HG02970 (cell line): ENCODE measurements around the gene KAT6B.

Experiments
- ATAC-seq: cut with Tn5 transposase; IDR thresholded peaks from one replicate; pipeline ENCODE4 v1.9.1; 2021; ENCODE audit warnings: mild to moderate bottlenecking, moderate library complexity, moderate number of reproducible peaks; ENCODE audit not compliant: unreplicated experiment, low FRiP score

KAT6B gene

DNA sequence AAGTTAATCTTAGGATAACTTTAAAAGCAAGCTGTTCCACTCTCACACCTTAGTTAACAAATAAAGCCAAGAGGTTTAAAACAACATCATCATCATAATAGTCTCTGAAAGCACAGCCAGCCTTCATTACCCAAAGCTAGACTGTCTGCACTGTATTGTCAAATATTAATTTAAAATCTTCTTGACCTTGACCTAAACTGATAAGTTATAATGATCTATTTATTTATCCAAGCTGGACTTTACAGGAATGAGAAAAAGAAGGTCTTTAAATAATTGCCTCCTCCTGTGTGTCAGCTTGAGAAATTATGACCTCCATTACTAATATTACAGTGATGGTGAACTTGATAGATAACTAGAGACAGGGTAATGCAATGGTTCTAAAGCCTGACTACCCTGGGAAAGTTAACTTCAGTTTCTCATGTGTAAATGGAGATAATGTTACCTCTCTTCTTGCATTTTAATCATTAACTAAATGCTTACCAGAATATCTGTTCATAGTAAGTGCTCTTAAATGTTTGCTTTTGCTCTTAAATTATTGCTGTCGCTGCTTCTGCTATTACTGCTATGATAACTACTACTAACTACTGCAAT is 111.0 kb downstream of the KAT6B start:
- ATAC-seq, result no peak

DNA sequence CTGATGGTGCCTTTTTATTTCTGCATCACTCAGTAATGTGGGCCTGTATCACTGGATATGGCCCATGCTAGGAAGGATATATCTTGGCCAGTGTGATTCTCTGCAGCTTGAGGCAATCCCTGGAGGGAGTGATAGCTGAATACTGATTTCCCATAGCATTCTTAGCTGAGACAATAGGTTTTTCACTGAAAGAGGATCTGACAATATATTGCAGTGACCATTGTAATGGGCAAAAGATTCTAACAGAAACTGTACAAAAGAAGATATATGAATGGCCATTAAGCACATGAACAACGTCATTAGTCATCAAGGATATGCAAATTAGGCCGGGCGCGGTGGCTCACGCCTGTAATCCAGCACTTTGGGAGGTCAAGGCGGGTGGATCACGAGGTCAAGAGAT is 117.8 kb downstream of the KAT6B start:
- ATAC-seq, result no peak

DNA sequence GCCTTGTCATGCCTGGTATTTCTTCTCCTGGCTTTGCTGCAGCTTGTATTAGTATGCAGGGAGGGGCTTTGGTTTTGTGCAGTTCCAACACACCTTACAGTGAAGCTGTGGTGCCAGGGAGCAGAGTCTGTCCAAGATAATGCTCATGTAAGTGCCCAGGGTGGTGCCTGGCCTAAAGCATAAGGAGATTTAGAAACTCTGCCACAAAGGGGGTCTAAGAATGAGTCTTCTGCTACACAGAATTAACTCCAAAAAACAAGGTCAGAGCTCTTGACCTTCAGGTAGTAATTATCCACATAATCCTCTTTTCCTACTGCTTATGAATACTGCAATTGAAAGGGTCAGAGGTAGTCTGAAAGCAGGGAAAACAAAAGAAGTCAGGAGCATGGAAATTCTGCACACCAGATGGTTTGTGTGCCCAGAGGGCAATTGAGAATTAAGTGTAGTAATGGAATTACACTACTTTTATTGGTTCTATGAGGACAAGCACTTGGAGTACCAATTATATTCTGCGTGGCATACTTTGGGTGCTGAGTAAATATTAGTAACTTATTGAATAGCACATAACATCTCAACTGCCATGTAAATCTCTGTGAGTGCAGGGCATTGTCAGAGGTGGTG is 121.5 kb downstream of the KAT6B start:
- no peak for ATAC-seq

DNA sequence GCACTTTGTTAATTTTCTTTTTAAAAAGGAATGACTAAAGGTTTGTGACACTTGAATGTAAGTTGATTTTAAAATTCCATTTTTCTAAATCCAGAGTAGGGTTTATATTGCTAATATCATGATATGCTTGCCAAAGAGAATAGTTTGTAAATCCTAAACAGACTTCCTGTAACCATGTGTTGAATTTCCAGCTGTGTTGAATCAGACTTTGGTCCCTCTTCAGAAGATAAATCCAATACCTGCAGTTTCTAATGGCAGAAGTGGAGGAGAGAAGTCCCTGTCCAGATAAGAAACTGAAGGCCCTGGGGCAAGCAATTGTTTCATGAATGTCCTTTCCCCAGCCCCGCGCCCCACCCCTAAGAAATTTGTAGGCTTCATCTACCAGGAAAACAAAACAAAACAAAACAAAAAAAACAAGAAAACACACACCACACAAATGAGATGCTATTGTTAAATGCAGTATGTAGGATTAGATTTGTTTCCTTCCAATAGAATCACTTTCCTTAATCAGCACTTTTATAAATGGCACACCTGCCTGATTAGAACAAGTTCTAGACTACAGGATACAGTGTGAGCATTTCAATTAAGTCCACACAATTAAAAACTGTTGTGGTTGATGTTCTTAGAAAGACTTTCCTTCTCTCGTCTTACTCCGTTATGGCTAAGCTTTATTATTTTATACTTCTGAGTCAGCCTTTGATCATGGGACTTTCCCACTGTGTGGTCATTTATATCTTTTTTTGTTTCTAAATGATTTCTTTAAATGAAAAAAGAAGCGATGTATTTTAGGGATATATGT is 122.8 kb downstream of the KAT6B start:
- ATAC-seq, result no peak

DNA sequence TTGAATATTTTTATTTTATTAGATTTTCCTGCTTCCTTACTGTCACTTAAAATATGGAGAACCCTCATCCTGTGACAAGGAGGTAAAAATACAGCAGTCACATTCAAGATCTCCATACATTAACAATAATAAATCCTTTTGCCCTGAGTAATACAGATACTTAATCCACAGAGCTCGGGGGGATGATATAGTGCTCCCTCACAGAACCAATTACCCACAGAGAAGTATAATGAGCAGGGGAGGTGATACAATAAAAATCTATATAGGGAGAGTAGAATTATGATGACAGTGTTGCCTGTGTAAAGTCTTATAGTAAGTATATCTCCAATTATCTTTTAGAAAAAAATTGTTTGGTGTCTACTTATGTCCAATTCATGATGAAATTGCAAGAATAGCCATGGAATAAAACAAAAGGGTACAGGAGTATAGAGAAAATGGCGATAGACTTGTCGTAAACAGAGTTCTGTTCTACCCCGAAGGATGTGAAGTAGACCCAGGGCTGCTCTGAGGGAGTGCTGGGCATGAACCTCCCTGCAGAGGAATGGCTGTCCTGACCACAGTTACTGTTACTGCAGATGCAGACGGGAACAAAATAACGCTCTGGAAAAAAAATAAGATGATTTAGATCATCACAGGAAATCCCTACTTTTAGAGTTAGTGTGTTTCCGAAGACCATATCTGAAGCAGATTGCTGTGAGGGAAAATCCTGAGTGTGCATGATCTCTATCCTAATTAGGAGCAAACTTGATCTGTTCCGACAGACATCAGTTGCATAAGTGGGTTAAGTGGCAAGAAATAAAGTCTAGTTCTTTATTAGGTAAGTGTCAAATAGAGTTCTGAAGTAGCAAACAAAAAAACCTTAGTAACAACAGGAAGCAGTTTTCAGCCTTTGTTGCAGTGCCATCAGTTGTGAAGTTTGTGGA is 123.7 kb downstream of the KAT6B start:
- ATAC-seq, result no peak

DNA sequence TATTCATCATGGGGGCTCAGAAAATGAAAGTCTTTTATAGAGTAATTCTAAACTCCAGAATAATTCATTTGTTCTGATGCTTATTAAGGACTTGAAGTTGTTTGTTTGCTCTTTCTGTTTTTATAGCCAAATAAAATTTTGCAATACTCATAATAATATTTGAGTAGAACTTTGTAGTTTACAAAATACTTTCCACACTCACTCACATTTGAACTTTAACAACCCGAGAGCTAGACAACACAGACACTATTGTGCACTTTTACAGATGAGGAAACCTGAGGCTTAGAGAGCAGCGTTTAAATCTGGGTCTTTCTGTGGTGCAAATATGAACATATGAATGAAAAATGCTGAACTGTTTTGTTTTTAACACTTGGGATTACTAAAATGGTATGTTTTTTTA is 126.8 kb downstream of the KAT6B start:
- ATAC-seq, result no peak

DNA sequence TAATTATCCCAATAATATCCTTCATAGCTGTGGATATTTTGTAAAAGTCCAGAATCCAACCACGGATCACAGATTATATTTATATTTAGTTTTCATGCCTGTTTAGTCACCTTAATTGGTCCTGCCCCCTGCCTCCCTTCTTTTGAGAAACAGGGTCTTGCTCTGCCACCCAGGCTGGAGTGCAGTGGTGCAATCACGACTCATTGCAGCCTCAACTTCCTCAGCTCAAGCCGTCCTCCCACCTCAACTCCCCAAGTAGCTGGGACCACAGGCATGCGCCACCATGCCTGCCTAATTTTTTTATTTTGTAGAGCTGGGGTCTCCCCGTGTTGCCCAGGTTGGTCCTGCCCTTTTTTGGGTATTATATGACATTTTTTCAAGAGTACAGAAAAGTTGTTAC is 129.4 kb downstream of the KAT6B start:
- no peak for ATAC-seq

DNA sequence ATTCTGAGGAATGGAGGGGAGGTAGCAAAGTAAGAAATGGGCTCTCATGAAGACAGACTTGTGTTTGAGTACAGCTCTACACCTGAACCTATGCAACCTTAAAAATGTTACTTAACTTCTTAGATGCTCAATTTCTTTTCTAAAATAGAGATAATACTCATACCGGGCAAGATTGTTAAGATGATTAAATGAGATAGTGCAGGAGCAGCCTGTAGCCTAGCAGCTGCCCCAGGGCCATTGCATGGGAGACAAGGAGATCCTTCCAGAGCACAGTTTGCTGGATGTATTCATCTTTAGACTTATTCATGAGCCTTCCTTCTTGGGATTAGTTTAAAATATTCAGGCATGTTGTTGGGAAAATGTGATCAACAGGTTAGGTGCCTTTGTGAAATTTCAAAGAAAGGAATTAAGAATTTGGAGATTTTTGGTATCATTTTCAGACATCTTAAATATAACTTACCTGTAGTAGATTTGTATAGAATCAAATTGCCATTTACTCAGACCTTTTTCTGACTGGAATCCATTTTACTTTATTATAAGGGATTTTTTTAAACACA is 130.2 kb downstream of the KAT6B start:
- no peak for ATAC-seq

DNA sequence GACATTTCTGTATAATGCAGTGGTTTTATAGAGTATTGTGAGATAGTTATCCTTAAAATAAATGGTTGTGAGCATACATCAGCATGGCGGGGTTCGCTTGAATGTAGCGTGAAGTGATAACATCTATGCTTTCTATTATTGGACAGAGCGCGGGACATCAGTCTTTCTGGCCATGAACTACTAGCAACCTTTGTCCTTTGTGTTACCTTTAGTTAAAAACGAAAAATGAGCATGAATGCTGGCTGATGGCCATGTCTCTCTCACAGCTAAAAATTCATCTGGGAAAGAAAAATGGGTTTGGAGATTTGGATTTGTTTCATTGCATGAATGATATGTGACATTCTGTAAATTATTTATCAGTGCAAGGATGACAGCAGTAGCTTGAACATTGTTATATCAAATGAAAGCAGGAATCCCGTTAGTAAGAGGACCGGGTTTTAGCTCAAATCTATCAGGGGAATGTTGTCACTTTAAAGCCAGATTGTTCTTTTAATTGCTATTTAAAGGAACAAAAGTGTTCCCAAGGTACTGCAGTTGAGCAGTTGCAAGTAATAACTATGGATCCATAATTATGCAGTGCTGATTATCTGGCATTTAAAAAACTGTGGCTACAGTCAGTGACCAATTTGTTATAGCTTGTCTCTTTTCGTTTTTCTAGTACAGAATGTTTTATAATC is 131.0 kb downstream of the KAT6B start:
- ATAC-seq, result no peak

DNA sequence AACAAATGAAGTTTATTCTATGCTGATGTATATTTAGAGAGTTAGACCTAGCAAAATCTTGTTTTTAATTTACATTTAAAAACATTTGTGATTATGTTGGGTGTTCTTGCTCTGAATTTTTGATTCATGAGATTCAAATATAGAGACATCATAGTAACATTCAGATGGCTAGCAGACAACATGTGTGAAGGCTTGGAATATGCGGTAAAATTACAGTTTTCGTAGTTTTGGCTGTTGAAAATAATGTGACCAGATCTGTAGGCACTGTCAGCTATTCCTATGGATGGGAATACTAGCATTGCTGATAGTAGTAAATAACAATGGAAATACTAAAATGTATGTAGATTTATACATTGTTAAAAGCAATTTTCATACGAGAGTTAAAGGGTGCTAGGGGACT is 131.9 kb downstream of the KAT6B start:
- ATAC-seq, result no peak

DNA sequence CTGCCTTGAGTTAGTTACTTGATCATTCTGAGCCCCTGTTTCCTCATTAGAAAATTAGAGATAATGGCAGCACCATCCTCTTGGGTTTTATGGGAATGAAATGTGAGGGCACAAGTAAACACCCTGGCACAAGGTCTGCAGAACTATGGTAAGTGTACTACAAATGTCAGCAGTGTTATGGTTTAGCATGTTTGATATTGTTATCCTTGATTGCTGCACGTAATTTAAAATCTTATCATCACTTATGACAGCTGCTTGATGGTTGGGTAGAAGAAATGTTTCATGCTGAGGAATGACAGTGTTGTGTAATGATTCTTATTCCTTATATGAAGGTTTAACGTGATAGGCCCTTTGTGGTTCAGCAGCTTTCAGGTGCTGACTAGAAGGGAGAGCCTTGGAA is 134.3 kb downstream of the KAT6B start:
- no peak for ATAC-seq

DNA sequence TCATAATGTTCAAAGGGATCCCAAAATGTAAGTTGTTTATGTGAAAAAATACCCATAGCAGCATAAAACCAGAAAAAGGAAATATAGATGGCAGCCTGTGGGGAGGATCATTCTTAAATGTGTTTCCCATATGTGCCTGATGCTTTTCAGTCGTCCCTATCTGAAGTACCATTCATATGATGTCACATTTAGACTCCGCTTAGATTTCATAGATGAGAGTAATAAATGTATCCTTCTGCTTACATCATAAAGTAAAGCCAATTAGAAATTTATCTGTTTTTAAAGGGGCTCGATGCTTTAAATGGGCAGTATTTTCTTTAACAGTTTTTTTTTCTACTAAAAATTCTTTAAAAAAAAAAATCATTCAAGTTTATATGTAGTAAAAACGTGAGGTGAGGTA is 136.1 kb downstream of the KAT6B start:
- ATAC-seq, result no peak

DNA sequence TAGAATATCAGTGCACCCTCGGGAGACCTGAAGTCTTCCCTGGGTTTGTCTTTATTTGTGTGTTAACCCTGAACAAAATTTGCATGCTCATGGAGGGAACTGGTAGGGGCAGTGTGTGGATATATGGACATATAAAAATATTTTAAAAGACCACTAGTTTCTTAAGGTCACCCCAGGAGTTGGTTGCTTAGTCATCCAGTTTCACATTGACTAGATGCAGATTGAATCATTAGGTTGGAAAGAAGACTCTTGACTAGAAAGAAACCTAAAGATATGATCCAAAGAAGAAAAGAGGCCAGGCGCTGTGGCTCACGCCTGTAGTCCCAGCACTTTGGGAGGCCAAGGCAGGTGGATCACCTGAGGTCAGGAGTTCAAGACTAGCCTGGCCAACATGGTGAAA is 137.1 kb downstream of the KAT6B start:
- ATAC-seq, result no peak

DNA sequence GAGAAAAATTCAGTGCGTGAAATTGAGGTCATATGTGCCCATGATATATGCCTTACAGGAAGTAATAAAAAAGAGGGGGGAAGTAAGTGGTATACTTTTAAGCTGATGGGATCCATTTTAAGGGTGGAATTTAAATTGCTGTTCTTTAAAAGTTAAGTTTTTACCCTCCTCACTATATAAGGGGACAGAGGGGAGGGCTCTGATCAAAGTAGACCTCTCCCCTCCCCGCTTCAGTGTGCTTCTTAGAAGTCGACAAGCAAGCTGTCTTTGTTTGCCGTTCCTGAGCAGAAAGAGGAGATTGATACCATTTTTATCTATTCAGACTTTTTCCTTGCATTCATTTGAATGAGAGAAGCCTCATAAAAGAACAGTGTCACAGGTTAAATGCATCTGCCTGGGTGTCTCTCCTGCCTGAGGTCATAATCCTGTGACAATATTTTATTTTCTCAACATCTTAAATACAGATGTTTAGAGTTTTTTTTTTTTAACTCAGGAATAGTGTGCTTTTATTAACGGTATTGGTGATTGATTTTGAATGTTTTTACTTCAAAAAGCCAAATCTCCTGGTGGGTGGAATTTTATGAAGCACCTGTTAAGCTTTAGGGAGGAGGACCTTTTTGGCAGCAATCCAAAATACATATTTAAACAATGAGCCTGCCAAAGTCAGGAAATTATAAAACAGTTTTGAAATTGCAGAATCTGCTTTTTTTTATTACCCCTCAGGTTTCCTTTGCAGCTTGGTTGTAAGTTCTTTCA is 141.7 kb downstream of the KAT6B start:
- no peak for ATAC-seq

DNA sequence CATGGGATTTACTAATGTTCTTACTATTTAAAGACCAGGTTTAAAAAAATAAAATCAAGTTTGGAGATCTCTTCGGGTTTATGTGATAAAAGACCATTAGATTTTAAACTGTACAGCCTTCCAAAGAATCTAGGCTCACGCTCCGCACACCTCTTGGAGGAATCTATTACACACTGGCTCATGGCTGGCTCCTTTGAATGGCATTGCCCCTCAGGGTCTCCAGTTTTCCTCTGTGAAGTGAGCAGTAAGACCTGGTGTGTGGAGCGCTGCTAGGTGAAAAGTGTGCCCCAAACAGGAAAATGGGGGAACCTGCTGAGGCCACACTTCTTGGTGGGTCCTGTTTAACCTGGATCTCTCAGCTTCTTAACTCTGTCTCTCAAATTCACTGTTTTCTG is 142.3 kb downstream of the KAT6B start:
- no peak for ATAC-seq

DNA sequence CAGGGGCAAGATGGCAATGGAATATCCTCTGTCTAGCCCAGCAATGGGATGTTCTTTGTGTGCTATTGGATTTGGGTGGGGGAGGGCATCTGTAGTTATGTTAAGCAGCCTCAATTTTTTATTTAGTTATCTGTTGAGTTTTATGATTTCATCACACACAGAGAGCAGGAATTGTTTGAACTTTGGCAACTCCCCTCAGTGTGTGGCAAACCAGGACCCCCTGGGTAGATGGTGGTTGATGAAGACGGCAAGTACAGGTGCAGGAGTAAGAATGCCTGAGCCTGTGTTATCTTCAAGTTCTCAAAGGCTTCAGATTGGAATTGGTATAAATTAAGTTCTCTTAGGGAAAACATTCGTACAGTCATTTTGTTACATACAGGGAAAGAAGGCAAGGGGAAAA is 142.7 kb downstream of the KAT6B start:
- no peak for ATAC-seq

DNA sequence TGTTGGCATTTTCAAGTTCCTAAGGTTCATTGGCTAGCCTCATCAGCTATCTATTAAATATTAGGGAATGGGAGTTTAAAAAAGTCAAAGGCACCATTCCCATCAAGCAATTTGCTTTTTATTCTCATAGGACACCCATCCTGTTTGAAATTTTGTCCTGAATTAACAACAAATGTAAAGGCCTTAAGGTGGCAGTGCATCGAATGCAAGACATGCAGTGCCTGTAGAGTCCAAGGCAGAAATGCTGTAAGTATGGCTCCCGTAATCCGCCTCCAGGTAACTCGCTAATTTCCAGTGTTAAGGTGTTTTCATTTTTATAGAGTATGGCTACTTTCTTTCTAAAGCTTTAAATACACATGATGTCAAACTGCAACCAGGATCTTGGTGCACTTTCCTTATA is 143.1 kb downstream of the KAT6B start:
- no peak for ATAC-seq

DNA sequence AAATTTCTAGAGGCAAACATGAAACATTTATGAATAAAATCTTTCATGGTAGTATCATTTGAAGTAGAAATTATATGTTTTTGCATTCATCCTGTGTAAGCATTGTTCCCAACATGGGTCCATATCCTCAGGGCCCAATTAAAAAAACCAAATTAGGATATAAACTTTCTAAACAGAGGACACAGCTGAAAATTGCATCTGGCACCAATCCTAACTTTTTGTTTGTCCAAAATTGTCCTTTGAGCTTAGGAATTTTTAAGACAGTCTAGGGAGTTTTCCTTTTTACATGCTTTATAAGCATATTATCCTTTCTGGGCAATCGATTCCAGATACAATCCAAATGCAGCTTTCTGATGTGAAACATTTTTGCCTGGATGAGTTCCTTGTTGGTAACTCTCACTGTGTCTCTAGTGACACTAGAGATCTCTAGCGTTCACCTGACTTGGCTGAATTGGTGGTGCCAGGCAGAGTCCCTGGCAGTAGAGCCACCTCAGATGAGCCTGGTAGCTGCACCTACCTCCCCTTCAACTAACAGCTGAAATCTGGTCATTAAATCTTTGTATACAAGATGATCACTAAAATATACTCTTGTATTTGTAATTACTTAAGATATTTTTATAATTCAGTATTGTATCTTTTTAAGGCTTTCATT is 147.5 kb downstream of the KAT6B start:
- ATAC-seq, result no peak

DNA sequence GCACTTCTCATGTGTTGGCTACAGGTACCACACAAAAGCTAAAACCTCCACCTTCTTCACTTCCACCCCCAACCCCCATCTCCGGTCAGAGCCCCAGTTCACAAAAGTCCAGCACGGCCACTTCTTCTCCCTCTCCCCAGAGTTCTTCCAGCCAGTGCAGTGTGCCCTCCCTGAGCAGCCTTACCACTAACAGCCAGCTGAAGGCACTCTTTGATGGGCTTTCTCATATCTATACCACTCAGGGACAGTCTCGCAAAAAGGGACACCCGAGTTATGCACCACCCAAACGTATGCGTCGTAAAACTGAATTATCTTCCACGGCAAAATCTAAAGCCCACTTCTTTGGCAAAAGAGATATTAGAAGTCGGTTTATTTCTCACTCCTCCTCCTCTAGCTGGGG is 149.4 kb downstream of the KAT6B start:
- ATAC-seq, result no peak
